Skeletal muscle tissue (tissue), 4 donors: ENCODE results near the gene TSR3. TPM values are rescaled to one million over a fixed set of nuclear protein-coding genes. Genes with fewer than 3 reads are reported as not detected.
A peak's percentile ranks its signal among the peaks of the same experiment; 100 is the strongest.

Source experiments
- H3K27ac ChIP-seq: one replicate; pipeline ENCODE4 v1.7.0; 2013; ENCODE audit warnings: mild to moderate bottlenecking, low read depth, low read length, inconsistent platforms
- H3K27me3 ChIP-seq, 3 donors: one replicate each; pipeline ENCODE4 v1.7.0; 2013; ENCODE audit warnings: low read length in 3 of 3; ENCODE audit not compliant: control insufficient read depth in 3 of 3, insufficient read depth in 3 of 3
- H3K36me3 ChIP-seq, 3 donors: one replicate each; pipeline ENCODE4 v1.7.0; 2013; ENCODE audit warnings: low read length in 3 of 3; ENCODE audit not compliant: control insufficient read depth in 3 of 3, insufficient read depth in 3 of 3
- H3K4me1 ChIP-seq, 3 donors: one replicate each; pipeline ENCODE4 v1.7.0; 2013; ENCODE audit warnings: low read length in 3 of 3, mild to moderate bottlenecking in 3 of 3; ENCODE audit not compliant: control insufficient read depth in 3 of 3, insufficient read depth in 3 of 3
- H3K4me3 ChIP-seq, 3 donors: one replicate each; pipeline ENCODE4 v1.7.0; 2013; ENCODE audit warnings: low read length in 3 of 3
- H3K9ac ChIP-seq, 3 donors: one replicate each; pipeline ENCODE4 v1.7.0; 2013; ENCODE audit warnings: low read length in 3 of 3, mild to moderate bottlenecking in 3 of 3, moderate library complexity in 2 of 3, low read depth in 1 of 3
- H3K9me3 ChIP-seq, 3 donors: one replicate each; pipeline ENCODE4 v1.7.0; 2013; ENCODE audit warnings: low read length in 3 of 3; ENCODE audit not compliant: control insufficient read depth in 3 of 3
- total RNA-seq: library from RNA; depleted of rRNA; stranded (reverse); fragments of >200 nt; gene quantifications from one replicate; pipeline ENCODE4 v1.2.3, GENCODE V29; 2014
- donor health status: Osteomylitis.

TSR3 gene
- total RNA-seq, 1 donor from 2014 or later, result 48.5 TPM

DNA sequence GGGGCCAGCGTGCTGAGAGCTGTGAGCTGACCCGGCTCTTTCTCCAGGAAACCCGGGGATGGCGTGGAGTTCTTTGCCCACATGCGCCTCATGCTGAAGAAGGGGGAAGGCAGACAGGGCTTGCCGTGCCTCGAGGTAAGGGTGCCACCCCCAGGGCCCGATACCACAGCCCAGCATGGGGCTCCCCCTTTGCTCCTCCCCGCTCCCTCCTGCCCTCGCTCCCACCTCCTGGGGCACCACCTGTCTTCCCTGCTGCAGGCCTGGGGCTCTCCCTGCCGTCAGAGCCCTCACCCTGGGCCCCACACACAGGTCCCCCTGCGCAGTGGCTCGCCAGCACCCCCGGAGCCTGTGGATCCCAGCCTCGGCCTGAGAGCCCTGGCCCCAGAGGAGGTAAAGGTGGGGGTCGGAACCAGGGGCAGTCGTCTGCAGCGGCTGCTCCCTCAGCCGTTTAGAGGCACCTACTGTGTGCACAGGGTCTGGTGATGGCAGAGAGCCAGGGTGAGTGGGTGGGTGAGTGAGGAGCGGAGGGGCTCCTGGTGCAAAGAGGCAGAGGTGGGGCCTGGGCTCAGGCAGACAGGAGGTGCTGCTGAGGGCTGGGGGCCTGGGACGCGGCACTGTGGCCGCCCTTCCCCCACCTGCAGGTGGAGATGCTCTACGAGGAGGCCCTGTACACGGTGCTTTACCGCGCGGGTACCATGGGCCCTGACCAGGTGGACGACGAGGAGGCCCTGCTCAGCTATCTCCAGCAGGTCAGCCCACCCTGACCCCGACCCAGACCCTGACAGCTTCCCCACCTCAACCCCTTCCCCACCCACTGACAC lies 12.6 kb downstream of the TSR3 start:
- H3K4me1 ChIP-seq, result peaks cover 5 to 17% (median 11%) of the 10 kb centered on the region in 3 donors
- peaks cover 25 to 42% (median 31%) of the 10 kb centered on the region in 3 donors for H3K27me3 ChIP-seq
- no peak overlapping the region for H3K27ac ChIP-seq

GRCh38 chr16:1338119-1338730 lies 13.5 kb downstream of the TSR3 start:
- H3K9me3 ChIP-seq, result no peaks in the 10 kb centered on the region
- H3K9ac ChIP-seq, result no peak overlapping the region
- peaks cover 0 to 3% (median 0%) of the 10 kb centered on the region in 3 donors for H3K36me3 ChIP-seq
- peaks cover 30 to 48% (median 35%) of the 10 kb centered on the region in 3 donors for H3K27me3 ChIP-seq
- no peak overlapping the region for H3K4me3 ChIP-seq
- no peak overlapping the region for H3K27ac ChIP-seq
- peaks cover 0 to 9% (median 6%) of the 10 kb centered on the region in 3 donors for H3K4me1 ChIP-seq

More for the DNA sequence above, 12.6 kb downstream of the TSR3 start:
- no peak overlapping the region for H3K9ac ChIP-seq
- no peaks in the 10 kb centered on the region for H3K9me3 ChIP-seq
- H3K36me3 ChIP-seq, result peaks cover 0 to 3% (median 0%) of the 10 kb centered on the region in 3 donors
- no peak overlapping the region for H3K4me3 ChIP-seq

DNA sequence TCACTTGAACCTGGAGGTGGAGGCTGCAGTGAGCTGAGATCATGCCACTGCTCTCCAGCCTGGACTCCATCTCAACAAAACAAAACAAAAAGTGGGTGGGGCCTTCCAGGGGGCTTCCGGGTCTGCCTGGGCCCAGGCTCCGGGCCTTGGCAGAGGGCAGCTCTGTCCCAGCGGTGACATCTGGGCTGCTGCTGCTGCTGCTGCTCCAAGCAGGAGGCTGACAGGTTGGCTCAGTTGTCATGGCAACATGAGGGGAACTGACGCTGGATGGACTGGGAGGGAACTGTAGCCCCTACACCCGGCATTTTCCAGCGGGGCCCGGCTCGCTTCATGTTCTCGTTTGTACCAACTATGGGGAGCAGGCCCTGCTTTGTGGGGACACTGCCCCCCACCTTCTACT lies 14.2 kb downstream of the TSR3 start:
- Histone ChIP-seq H3K27ac (no peak overlapping the region), H3K27me3 (peaks cover 36 to 55% (median 43%) of the 10 kb centered on the region in 3 donors), H3K9ac (no peak overlapping the region)

GRCh38 chr16:1336619-1337018 lies 15.1 kb downstream of the TSR3 start:
- no peak overlapping the region for H3K4me3 ChIP-seq
- peaks cover 44 to 64% (median 51%) of the 10 kb centered on the region in 3 donors for H3K27me3 ChIP-seq

More for the DNA sequence above, 14.2 kb downstream of the TSR3 start:
- Histone ChIP-seq H3K9me3 (no peaks in the 10 kb centered on the region), H3K36me3 (peaks cover 0 to 3% (median 0%) of the 10 kb centered on the region in 3 donors), H3K4me3 (no peak overlapping the region), H3K4me1 (peaks cover 0 to 7% (median 3%) of the 10 kb centered on the region in 3 donors)

GRCh38 chr16:1335996-1336395 lies 15.7 kb downstream of the TSR3 start:
- Histone ChIP-seq H3K4me1 (peaks cover 3 to 14% (median 8%) of the 10 kb centered on the region in 3 donors), H3K27me3 (peaks cover 50 to 70% (median 58%) of the 10 kb centered on the region in 3 donors)

More at GRCh38 chr16:1336619-1337018, 15.1 kb downstream of the TSR3 start:
- Histone ChIP-seq H3K27ac (no peak overlapping the region), H3K36me3 (peaks cover 0 to 3% (median 0%) of the 10 kb centered on the region in 3 donors), H3K9ac (no peak overlapping the region), H3K4me1 (peaks cover 0 to 9% (median 6%) of the 10 kb centered on the region in 3 donors), H3K9me3 (no peaks in the 10 kb centered on the region)

GRCh38 chr16:1335211-1335971 lies 16.3 kb downstream of the TSR3 start:
- Histone ChIP-seq H3K27me3 (peaks cover 52 to 76% (median 60%) of the 10 kb centered on the region in 3 donors), H3K4me3 (no peak overlapping the region), H3K4me1 (peaks cover 3 to 14% (median 8%) of the 10 kb centered on the region in 3 donors), H3K27ac (no peak overlapping the region), H3K36me3 (peaks cover 0 to 3% (median 0%) of the 10 kb centered on the region in 3 donors), H3K9me3 (peaks cover 0 to 2% (median 0%) of the 10 kb centered on the region in 3 donors), H3K9ac (no peak overlapping the region)

More at GRCh38 chr16:1335996-1336395, 15.7 kb downstream of the TSR3 start:
- Histone ChIP-seq H3K9ac (peak overlapping the region in 1 of 3 donors; percentile 25), H3K27ac (no peak overlapping the region), H3K4me3 (no peak overlapping the region), H3K9me3 (no peaks in the 10 kb centered on the region), H3K36me3 (peaks cover 0 to 3% (median 0%) of the 10 kb centered on the region in 3 donors)

- H3K4me1 ChIP-seq, result peaks cover 3 to 14% (median 8%) of the 10 kb centered on the region in 3 donors
- H3K27ac ChIP-seq, result no peak overlapping the region
- no peak overlapping the region for H3K9ac ChIP-seq
- peaks cover 49 to 81% (median 60%) of the 10 kb centered on the region in 3 donors for H3K27me3 ChIP-seq
- H3K9me3 ChIP-seq, result peaks cover 0 to 2% (median 0%) of the 10 kb centered on the region in 3 donors
- H3K4me3 ChIP-seq, result no peak overlapping the region
- H3K36me3 ChIP-seq, result peaks cover 0 to under 1% (median 0%) of the 10 kb centered on the region in 3 donors
Observed at GRCh38 chr16:1334739-1335138, 16.9 kb downstream of the TSR3 start.

GRCh38 chr16:1333854-1334700 lies 17.6 kb downstream of the TSR3 start:
- Histone ChIP-seq H3K36me3 (no peaks in the 10 kb centered on the region), H3K9ac (no peak overlapping the region), H3K27me3 (peaks cover 49 to 80% (median 60%) of the 10 kb centered on the region in 3 donors), H3K27ac (no peak overlapping the region), H3K9me3 (peaks cover 0 to 2% (median 0%) of the 10 kb centered on the region in 3 donors), H3K4me3 (peak overlapping the region in 1 of 3 donors; percentile 13), H3K4me1 (peaks cover 3 to 14% (median 8%) of the 10 kb centered on the region in 3 donors)
